Stimulated activated naive CD4-positive, alpha-beta T cell (primary cell): Measurements from ENCODE around the gene MAPK12.
"Not testable (repeated sequence)": the region's sequence is repeated elsewhere in the genome, so short reads cannot be mapped to it uniquely, and the experiment has no call there.

Experiments
- DNase-seq, 6 experiments: peaks; one replicate each; lab custom pipeline; 2025; lab: John Stamatoyannopoulos, UW

MAPK12 gene

DNA sequence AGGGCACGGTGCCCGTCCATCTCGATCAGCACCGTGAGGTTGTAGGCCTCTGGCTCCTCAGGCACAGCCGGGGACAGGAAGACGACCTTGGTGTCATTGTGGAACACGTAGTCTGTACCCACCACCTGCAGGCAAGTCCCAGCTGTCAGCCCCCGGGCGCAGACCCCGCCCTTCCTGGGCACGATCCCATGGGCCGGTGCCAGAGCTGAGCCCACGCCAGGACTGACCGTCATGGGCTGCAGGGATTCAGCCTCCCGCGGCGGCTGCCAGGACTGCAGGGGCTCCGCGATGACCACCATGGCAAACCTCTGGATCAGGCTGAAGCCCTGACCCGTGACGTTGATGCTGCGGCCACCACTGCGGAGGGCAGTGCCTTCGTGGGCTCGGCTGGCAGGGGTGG is 20.5 kb upstream of the MAPK12 start:
- DNase-seq = no peak

DNA sequence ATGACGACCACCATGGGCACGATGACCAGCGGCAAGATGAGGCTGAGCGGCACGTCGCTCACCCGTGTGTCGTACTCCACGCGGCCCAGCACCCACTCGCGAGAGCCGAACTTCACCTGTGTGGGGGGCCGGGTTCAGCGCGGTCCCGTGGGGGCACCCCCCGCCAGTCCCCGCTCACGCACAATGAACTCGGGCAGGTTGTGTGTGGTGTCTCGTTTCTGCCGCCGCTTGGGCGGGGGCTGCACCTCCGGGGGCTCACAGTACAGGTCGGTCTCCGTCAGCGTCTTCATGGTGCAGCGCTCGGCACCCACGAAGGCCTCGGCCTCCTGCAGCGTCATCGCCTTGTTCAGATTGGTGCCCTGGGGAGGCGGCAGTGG is 19.9 kb upstream of the MAPK12 start:
- no peak for DNase-seq

DNA sequence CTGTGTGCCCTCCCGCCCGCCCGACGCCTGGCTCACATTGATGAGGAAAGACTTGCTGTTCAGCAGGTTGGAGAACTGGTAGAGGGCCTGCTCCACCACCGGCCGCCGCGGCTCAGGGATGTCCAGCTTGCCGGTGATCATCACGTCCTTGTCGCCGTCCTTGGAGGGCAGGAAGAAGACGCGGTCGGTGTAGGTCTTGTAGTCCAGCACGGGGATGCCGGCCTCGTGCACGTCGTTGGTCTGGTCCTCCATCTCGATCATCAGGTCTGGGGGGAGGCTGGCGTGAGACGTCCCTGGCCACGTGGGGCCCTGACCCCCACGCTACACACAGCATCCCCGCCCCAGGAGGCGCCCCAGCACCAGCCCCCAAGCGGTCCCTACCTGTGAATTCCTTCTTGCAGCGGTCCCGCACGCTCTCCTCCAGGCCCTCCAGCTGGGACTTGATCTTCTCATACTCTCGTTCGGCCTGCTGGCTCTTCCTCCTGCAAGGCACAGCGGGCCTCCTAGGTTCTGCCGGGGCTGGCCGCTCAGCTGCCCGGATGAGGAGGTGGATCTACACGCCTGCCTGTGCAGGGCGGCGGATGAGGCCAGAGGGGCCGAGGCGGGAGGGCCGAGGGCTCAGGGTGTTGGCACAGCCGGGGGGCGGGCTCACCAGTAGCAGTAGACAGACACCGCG is 19.4 kb upstream of the MAPK12 start:
- no peak for DNase-seq

DNA sequence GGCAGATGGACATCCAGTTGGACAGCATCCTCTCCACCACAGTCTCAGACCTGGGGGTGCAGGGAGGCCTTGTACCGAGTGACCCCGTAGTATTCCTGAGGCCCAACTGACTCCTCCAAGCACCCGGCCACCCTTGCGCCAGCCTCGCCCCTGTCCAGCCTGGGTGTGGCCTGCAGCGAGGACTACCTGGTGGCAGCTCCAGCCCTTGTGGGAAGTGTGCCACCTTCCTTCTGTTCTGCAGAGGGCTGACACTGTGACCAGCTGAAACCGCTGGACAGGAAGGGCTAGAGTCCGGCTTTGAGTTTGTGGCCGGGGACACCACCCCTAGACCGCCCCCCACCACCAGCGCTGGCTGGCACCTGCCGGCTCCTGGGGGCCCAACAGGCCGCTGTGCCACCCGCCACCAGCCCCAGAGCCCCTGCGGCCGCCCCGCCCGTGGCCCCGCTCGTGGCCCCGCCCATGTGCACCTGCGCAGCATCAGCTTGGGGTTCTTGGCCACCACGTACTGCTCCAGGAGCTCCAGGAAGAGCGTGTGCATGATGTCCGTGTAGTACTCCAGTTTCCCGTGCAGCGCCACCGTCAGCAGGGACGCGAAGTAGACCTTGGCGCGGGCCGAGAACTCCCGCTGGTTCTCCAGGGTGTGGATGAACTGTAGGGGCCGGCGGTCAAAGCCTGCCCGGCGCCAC is 18.7 kb upstream of the MAPK12 start:
- DNase-seq = no peak

DNA sequence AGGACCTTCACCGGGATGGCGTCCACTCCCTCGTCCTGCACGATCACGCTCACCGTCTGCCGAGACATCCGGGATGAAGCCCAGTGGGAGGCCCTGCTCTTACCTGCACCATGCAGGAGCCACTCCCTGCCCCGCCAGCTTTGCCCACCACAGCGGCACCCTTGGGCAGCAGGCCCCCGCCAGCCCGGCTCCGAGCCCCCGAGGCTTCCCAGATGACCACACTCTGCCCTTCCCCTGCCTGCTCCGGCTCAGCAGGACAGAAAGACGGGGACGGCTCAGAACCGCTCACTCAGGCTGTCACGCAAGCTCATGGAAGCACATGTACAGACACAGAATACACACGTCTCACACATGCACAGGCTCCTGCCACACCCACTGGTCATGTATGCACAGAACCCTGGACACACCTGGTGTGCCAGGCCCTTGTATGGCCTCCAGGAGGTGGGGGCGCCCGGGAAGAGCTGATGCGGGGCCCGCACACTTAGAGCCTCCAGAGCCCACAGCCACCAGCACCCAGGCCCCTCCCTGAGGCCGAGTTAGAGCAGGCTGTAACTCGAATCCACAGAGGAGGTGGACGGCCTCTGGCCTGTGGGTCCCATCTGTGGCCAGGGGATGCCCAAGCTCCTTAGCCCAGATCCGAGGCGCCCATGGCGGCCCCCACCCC is 17.6 kb upstream of the MAPK12 start:
- DNase-seq = no peak

DNA sequence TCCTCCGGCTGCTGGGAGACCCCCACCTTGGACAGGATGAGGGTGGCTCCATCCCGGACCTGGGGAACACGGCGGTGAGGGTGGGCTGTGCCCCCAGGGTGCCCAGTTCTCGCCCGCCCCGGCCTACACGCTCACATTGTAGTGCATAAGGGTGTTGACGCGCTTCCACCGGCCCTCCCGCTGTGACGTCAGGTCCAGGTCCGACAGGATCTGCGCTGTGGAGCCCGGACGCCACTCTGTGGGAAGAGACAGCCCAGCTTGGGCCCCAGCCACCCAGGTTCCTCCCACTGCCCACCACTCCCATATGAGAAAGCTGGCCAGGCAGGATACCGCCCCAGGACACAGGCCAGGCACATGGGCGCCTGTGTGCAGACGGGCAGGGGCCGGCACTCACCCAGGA is 17.0 kb upstream of the MAPK12 start:
- DNase-seq = no peak

DNA sequence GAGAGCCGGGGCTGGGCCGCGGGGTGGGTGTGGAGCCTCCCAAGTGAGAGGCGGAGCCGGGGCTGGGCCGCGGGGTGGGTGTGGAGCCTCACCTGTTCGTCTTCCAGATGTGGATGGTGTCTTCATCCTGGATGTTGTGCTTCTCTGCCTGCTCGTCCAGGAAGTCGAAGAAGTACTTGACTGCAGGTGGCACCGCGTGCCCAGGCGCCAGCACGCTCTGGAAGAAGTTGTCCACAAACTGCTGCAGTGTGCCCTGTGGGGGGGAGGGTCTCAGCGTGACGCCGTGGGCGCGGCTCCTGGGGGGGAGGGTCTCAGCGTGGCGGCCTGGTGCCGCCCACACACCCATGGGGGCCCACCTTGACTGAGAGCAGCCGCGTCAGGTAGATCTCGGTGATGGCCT is 16.3 kb upstream of the MAPK12 start:
- no peak for DNase-seq

DNA sequence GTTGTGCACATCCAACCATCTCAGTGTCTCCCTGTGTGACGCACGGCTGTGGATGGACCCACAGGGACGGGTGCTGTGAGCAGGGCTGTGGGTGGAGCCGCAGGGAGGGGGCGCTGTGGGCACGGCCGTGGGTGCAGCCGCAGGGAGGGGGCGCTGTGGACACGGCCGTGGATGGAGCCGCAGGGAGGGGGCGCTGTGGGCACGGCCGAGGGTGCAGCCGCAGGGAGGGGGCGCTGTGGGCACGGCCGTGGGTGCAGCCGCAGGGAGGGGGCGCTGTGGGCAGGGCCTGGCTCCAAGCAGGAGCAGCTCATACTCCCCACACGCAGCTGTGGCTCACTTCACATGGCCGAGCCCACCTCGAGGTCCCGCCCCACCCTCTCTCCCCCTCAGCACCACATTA is 14.7 kb upstream of the MAPK12 start:
- peak in 5 of 6 experiments; percentile 23 to 40 (median 32) for DNase-seq

DNA sequence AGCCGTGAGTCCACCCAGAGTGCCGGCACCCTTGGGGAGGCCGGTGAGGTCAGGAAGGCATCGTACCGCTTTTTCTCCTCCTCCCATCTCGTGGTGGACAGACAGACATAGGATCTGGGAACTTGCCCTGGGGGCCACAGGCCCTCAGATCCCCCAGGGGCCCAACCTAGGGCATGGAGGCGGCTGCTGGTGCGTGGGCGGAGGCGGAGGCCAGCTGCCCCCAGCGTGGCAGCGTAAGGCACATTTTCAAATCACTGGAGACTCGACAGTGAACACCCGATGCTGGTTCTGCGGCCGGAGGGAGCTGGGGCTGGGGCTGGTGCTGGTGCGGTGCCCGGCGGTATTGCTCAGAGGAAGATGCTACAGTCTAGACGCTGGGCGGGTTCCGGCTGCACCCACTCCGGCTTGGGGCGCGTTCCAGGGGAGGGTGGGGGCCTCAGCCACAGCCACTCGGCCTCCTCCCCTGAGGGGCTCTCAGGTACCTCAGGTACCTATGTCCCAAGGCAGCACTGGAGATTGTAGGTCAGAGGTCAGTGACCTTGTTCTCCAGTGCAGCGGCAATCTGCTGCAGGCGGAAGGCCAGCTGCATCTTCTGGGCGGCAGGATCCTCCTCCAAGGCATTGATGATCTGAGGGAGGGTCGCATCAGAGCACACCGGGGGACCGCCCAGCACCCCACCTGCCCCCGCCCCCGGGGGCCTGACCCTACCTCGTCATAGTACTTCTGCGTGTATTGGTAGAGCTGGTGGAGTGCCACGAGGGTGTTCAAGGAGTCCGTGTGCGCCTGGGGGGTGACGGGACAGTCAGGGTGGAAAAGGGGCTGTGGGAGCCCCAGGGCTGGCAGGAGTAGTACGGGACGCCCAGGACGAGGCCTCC is 13.9 kb upstream of the MAPK12 start:
- DNase-seq = no peak

DNA sequence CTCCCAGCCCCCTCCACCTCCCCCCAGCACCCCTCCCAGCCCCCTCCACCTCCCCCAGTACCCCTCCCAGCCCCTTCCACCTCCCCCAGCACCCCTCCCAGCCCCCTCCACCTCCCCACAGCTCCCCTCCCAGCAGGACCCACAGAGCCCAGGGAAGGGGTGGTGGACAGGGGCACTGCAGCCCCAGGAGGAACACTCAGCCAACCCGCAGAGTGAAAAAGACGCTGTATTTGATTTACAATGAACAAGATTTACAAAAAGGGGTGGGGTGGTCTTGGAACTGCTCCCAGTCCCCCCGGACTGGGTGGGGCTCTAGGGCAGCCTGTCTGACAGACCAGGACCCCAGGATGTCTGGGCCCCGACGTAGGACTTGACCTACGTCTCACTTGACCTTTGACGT is 13.3 kb upstream of the MAPK12 start:
- no peak for DNase-seq

DNA sequence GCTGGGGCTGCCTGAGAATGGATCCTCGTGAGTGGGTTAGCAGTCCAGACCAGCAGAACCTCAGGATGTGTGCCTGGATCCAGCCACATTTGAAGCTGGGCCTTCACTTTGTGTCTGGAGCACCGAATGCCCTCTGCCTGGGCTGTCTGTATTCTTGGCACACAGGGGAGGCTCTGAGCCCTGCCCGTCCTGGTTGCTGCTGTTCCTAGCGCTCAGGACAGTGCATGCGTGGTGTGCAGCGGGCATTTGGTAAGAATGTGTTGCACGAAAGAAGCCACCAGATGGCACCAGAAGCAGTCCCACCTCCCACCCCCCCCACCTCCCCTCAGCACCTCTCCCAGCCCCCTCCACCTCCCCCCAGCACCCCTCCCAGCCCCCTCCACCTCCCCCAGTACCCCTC is 12.8 kb upstream of the MAPK12 start:
- DNase-seq = peak in 4 of 6 experiments; percentile 16 to 33 (median 26)

DNA sequence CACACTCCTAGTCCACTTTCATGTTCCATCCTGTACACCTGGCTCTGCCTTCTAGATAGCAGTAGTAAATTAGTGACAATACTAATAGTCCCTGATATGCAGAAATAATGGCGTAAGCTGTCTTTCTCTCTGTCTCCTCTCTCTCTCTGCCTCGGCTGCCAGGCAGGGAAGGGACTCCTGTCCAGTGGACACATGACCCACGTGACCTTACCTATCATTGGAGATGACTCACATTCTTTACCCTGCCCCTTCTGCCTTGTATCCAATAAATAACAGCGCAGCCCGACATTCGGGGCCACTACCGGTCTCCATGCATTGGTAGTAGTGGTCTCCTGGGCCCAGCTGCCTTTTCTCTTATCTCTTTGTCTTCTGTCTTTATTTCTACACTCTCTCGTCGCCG is 12.3 kb upstream of the MAPK12 start:
- DNase-seq = not testable (repeated sequence)

DNA sequence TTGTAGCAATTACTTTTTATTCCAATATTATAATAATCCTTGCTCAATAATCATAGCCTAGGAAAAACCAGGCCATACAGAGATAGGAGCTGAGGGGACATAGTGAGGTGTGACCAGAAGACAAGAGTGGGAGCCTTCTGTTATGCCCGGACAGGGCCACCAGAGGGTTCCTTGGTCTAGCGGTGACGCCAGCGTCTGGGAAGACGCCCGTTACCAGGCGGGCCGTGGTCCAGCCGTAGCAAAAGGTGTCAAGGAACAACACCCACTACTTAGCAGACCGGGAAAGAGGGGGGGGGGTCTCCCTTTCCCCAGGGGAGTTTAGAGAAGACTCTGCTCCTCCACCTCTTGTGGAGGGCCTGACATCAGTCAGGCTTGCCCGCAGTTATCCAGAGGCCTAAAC is 11.9 kb upstream of the MAPK12 start:
- not testable (repeated sequence) for DNase-seq

DNA sequence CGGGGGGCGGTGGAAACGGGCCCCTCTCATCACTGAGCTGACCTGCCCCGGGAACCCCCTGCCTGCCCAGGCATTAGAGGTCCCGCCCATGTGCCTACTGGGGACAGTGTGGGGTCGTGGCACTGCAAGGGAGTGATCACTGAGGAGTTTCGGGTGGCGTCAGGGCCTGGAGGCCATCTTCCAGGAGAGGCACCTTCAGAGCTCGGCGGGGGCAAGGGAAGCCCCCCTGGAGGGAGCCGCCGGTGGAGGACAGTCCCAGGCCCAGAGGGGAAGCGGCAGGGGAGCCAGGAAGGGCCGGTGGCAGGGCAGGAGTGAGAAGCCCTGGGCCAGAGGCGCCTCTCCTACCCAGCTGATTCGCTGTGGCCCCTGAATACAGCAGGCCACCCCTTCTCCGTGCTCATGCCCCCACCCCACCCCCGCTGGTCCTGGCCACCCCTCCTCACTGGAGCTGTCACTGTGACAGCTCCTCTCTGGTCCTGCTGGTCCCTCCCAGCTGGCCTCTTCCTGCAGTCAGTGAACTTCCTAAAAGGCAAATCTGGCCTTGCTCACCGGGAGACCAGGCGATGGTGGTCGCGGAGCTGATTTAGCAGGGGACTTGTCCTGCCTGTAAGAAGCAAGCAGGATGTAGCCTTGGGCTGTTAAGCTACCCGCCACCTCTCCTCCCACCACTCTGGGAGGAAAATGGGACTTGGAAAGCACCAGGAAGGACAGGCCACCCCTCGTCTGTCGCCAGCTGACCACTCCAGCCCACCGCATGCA is 10.7 kb upstream of the MAPK12 start:
- DNase-seq = no peak

DNA sequence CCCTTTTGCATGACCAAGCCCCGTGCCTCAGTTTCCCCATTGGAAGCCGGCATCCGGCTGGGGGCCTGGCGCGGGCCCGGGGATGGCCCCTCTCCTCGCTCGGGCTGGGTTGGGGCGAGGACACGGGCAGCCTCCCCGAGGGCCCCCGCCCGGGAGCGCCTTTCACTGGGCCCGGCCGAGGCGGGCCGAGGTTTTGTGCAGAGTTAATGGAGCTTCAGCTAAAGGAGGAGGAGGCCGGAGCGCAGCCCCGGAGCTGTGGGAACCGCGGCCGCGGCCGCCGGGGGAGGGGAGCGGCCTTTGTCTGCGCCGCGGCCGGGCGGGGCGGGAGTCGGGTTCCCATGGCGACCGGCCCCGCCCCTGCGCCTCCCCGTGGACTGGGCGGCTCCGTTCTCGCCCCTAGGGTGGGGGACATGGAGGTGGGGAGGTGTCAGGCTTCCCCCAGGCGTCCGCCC is 10.1 kb upstream of the MAPK12 start:
- peak in 2 of 6 experiments; percentile 10 to 27 for DNase-seq

DNA sequence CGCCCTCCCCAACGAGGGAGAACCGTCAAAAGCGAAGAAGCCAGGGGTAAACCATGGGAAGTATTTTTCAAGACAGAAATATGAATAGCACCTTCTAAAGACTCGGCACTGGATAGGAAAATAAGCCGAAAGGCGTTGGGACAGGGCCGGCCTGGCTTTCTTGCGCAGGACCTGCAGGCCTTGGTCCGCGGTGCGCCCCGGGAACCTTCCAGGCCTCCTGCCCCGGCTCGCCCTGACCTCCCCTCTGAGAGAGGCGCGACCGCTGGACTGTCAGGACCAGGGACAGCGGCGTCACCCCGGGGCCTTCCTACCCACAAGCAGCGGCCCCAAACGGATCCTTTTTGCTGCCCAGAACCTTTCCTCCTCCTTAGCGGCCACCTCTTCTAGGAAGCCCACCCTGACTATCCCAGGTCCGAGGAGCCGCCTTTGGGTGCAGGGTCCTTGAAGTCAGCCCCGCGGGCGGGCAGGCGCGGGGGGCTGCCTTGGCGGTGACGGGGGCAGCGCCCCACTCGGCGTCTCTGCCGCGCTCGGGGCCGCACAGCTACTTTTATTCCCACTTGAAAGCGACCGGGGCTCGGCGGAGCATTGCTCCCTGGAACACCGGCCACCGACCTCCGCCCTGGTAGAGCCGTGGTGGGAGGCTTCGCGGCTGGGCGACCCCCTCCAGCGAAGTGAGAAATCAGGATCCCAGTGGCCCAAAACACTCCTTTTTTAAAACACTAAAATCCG is 9.3 kb upstream of the MAPK12 start:
- DNase-seq = peak; percentile 27 to 78 (median 60)

DNA sequence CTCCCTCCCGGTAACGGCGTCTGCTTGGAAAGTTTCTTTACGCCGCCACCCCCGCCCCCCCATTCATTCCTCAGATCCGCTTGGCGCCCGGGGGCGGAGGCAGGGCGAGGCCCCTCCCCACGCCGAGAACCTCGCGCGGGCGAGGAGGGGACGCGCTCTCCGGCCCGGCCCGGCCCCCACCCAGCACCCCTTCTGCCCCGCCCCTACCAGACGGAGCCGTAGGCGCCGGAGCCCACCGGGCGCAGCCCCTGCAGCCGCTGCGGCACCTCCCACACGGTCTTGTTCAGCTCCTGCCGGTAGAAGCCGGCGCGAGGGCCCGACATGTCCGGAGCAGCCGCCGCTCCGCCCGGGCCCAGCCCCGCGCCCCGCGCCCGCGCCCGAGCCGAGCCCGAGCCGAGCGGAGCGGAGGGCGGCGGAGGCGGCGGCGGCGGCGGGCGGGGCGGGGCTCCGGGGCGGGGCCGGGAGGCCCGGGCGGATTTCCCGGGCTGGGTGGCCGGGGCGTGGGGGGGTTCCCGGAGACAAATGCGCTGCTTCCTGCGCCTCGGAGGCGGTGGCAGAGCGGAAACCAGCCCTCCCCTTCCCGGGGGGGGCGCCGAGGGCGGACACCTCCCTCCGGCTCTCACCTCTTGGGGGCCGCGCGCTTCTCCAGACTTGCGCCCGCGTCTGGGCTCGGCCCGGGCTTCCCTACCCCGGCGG is 8.6 kb upstream of the MAPK12 start, which contains the start of gene MAPK11:
Gene MAPK11, minus strand, starts transcription at position 411 of the 696 bp plus-strand sequence. Its CDS starts 88 bp downstream, at position 323.
- DNase-seq = peak; percentile 42 to 78 (median 62)

DNA sequence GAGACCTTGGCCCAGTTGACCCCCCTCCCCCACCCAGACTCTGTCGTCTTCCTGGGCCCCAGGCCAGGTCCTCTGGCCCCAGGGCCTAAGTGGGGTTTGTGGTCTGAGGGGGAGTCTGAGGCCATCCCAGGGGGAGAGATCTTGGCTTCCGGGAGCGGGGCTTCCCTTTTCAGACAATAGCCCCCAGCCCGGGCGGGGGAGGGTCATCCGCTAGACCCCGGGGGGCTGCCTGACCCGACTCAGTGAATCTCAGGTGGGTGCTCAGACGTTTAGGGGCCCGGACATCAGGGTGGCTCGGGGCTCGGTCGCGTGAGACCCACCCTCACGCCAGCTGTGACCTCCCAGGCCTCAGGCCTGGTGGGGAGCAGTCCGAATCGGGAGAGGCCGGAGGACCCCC is 8.1 kb upstream of the MAPK12 start:
- DNase-seq = no peak

DNA sequence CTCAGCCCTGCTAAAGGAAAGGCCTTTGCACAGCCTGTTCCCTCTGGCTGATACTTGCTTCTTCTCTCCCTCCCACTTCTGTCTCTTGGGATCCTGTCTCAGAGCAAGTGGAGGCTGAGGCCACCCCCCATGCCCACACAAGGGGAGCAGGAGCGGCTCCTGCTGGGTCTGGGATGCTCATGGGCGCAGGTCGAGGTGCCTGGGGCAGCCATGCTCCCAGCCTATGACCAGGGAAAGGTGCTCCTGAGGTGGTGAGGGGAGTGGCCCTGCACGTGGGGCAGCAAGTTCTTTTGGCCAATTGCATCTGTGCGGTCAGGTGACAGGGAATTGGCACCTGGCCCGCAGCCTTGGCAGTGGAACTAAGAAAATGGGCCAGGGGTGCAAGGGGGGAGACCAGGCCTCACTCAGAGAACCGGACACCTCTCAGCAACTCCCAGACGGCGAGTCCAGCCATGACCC is 7.2 kb upstream of the MAPK12 start:
- no peak for DNase-seq
